Middle frontal gyrus (tissue), 1 donor: ENCODE measurements around the gene CFAP77.

Experiments
- DNase-seq: peaks from one replicate; pipeline ENCODE4 v3.0.0-alpha.2; 2015; ENCODE audit warnings: low spot score; ENCODE audit errors: extremely low spot score

Gene CFAP77

DNA sequence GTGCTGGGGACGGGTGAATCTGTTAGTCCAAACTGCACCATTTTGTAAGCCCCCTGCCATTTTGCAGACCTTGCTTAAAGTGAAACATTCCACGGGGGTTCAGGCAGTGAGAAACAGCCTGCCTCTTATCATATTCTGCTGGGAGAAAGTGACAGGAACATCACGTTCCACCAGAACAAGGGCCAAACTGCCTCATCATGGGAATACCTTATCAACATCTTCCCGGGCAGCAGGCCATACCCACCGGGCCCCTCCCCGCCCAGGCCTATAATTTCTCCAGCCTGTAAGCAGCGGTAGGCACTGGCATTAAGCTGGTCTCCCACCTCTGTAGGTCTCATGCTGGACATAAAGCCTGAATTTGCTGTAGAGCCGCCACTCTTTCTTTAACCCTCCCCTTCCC, 1.5 kb upstream of the CFAP77 start:
- no peak for DNase-seq

DNA sequence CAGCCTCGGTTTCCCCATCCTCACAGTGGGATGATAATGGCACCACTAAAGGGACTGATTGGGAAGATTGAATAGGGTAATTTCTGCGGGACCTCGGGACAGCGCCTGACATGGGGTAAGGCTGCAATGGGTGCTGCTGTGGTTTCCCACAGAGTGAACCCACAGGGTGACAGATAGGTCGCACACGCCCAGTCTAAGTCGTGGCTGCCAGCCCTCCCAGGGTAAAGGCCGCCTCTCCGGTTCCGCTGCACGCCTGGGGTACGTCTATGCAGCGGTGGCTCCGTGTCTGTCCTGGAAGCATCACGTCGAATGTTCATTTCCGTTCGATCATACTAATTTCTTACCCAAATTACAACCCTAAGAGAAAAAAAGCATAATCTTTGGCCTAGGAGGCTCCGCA, 631 bp downstream of the CFAP77 start:
- DNase-seq: no peak

DNA sequence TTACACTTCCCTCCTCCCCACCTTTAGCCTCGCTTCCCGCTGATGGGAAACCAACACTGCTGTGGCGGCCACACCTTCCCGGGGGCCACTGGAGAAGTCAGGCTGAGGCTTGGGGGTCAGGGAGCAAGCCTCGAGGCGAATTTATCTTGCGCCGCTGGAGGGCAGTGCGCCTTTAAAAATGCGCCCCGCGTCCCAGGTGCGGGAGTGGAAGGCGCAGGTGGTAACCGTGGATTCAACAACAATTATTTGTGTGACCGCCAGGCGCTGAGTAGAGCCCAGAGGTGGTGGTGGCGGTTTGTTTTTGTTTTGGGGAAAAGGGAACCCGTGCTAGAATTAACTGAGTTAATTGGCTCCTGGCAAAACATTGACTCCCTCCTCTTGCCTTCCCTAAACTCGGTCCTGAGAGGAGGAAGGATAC, 1.1 kb downstream of the CFAP77 start:
- no peak for DNase-seq

DNA sequence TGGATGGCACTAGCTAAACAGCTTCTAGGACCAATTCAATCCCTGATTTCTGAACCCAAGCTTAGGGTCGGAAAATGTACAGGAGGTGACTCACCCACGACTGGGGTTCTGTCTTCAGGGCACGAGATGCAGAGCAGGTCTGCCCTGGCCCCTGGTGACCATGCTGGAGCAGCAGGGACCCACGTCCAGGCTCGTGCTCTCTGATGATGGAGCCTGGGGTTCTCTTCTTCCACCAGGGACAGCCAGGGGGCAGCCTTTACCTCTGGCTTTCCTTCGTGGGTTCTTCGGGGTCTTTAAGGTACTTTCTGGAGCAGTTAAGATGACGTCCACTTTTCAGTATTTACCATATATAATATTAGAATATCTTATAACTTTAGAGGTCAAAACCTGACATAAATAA, 2.1 kb downstream of the CFAP77 start:
- DNase-seq: no peak

DNA sequence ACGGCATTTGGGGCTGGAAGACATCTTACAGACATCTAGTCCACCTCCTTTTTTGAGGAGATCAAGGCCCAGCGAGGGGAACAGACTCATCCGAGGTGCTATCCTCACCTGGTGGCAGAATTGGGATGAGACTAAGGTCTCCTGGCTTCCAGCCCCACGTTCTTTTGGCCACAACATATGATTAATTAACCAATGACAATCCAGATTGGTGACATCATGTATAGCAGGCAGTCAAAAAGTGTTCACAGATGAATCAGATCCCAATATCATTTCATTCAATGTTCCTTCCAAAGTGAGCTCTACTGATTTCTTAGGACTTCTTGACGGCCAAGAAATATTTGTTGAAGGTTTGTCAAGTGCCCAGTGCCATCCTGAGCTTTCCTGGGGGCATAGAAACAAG, 3.9 kb downstream of the CFAP77 start:
- DNase-seq: no peak

DNA sequence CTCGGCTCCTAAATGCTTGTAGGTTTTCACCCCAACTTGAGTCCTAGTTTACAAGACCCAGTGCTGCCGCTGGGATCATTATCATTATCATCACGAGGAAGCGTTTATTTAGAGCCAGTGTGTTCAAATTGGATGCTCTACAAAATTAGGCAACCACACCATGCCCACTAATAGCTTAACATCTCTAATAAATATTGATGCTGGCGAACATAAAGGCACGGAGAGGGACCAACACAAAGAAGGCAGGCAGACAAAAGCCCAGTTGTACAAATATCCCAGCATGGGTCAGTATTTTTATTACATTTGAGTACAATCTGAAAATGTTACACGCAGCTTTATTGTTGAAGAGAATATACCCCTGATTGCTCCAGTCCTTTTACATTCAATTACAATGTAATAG, 4.7 kb downstream of the CFAP77 start:
- no peak for DNase-seq

DNA sequence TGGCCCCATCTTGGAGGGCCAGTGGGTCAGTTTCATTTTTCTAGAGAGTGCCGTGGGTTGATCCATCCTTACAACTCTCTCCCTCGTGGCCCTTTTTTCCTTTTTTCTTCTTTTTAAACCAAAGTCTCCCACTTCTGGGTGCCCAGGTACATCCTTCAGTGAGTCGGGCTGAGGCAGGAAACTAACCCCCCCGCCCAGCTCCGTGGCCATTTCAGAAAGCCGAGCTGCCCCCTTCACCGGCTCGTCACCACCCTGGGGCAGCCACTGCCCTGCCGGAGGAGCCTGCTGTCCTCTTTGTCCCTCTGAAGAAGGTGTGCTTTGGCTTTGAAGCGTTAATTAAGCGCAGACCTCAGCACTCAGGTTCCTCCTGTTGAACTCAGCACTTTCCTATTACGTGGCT, 5.2 kb downstream of the CFAP77 start:
- no peak for DNase-seq

DNA sequence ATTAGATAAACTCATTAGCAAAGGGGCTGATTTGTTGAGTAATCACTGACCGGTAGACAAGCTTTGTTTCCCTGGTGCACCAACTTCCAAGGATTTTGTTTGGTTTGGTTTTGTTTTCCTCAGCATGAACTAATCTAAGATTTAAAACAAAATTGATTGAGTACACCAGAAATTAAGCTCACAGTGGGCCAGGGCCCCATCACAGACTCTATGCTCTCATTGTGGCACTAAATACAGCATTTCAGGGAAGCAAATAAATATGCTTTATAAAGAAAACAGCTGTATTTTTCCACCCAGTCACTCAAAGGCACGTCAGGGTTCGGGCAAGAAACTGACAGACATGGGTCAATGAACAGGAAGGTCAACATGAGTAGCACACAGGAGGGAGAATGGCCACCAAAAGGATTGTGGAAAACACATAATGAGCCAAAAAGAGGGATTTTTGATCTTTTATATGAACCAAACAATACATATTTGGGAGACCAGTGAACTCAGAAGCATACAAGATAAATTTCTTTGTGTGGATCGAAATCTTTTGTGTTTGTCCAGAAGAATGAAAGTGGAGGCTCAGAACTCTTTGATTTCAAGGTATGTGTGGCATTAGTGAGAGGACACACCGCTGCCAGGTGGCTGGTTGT, 8.8 kb downstream of the CFAP77 start:
- DNase-seq: no peak

DNA sequence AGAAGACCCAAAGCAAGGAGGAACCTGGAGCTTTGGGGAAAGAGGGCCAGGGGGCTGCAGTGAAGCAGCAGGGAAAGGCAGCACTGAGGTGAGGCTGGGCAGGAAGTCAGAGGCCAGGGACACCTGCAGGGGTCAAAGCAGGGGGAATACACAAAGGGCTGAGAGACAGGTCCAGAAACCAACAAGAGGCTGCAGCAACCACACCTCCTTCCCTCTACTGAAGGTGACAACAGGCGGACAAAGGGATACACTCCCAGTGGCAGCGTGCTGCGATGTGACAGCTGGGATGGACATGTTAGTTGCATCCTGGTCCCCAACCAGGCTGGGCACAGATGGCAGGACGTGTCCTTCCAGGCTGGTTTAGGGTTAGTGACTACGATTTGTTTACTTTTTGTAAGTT, 12.6 kb downstream of the CFAP77 start:
- DNase-seq: no peak

DNA sequence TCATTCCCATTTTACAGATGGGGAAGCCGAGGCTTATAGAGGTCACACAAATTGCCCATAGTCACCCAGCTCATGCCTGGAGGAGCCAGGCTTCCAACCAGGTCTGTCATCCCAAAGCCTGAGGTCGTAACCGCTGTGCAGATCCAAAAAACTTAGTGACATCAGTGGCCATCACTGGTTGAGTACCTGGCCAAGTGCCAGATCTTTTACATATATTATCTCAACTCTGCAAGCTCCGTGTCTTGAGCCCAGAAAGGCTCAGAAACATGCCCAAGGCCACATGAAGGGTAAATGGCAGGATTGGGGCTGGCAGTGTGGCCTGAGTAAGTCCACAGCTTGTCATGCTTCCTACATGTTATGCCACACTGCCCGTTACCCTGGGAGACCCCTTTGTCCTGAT, 13.5 kb downstream of the CFAP77 start:
- DNase-seq: no peak

DNA sequence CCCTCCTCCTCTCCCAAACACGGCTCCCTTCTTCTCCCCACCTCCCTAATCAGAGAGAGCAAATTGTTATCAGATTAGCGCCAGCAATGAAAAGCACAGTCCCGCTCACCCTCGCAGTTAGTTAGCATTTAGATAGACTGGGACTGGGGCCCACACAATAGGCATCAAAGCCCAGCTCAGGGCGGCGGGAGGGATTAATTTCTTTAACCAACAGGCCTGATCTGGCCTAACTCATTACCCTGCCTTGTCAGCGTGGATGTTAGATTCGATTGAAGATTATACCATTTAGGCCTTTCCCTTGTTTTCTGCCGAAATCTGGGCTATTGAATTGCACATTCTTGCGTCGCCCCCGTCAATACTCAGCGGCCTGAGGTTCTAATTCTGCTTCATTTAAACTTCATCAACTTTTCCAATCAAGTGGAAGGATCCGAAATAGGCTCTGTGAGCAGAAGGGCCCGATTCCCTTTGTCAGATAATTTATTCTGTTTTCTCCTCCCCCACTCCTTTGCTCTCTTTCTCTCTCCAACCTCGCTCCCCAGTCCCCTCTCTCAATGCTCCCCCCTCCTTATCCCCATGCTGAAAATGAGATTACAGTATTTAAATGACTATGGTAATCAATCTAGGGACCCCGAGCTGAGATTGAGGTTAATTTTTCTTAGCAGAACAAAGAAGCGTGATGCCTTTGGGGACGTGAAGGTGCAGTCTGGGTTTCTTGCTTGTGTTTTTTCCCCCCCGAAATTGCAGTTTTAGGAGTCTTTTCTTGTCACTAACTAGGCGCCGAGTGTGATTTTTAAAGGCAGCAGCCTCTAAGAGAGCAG, 15.1 kb downstream of the CFAP77 start:
- DNase-seq: no peak

DNA sequence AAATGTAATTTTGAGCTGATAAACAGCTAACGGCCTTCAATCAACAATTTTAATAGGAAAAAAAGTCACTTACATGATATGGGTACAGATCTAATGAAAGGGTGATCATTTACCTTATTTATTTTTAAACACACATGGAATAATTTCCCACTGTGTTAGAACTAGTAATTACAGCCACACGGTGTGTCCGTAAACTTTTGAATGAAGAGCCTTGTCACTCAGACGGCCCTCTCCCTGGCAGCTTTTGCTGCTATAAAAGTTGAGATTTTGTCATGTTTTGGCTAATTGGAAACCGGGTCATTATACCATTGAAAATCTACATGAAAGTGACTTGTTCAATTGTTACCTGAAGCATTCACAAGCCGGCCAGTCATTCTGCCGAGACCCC, 15.7 kb downstream of the CFAP77 start:
- no peak for DNase-seq

DNA sequence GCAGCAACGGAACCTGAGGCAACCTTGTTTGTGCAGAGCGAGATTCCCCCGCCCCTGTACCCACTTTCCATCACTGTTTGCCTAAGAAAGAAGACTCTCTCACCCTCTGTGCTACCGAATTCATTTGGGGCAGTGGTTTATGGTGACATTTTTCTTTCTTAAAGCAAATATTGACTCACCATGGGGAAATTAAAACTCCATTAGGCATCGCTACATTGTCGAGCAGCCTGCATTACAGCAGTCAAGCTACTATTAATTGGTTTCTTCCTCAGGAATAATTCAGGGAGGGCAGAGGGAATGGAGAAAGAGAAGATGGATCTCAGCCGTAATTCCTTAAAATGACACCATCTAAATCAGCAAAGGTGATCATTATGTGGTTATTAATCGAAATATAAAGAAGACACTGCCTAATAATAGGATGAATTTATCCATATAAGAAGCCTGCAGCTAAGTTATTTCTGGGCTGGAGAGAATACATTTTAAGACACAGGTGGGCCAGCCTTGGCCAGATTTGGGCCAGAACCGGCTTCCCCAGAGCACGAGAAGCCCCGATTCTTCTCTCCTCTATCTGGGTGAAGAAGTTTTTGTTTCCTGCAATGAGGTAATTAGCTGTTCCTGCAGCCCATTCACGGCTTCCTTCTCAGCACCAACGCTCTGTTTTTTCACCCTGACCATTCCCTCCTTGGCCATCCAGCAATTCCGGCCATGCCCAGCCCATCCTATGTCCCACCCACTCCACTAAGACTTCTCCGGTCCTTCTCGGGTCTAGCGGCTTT, 16.8 kb downstream of the CFAP77 start:
- DNase-seq: no peak

DNA sequence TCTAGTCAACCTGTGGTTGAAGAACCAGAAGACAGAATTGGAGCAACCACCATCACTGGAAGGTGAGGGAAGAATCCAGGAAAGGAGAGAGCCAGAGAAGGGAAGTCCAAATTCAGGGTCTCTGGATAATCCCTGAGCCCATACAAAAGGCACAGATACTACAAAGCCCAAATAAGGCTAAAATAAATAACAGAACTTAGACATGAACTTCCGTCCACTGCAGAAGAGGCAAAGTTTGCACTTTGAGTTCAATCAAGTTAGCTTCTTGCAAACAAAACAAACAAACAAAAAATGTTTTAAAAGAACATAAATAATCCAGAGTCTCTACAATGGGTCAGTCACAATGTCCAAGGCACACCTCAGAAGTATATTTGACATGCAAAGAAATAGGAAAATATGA, 21.0 kb downstream of the CFAP77 start:
- DNase-seq: no peak

DNA sequence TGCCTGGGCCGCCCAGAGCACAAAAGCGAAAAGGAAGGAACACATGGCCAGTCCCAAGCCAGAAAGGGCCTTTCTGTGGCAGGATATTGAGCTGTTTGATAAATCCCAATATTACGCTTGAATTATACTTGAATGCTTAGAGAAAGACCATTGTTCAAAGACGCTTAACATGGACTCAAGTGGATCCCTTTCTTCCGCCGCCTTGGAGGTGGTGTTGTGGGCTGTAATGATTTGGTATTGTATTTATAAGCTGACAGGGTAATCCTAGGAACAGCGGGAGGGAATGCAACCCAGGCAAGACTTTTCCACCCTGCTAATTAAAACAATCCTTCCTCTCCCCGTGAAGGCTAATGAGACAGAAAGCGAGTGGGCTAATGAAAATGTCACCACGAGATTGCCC, 24.9 kb downstream of the CFAP77 start:
- DNase-seq: no peak

DNA sequence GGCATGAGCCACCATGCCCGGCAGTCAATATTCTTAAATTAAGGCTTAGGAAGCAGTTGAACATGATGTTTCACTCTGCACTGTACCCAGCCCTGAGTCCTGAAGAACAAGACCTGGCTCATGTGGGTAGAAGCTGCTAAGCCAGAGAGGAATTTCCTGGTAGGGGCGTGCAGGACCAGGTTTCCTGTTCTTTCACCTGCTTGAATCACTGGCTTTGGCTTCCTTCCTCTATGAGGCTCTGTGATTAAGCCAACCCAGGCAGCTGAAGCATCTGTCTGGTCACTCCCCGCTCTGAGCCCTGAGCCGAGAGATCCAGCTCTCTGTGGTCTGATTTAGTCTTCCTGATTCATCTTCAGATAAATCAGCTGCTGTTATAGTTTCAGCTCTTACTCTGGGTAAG, 29.1 kb downstream of the CFAP77 start:
- DNase-seq: no peak

DNA sequence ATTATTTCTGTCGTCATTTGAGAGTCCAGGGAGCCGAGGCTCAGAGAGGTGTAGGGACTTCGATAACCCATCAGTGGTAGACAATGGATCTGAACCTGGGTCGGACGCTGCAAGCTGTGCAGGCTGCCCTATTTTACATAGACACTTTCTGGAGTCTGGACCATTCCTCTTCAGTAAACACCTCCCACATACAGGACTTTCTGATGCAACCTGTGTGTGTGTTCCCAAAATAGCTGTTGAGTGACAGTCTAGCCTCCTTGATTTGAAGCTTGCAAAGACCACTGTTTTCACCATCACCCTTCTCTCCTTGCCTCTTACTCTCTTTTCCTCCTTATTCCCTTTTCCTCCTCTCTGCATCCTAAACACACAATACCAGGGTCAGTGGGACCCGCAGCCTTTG, 30.7 kb downstream of the CFAP77 start:
- DNase-seq: no peak

DNA sequence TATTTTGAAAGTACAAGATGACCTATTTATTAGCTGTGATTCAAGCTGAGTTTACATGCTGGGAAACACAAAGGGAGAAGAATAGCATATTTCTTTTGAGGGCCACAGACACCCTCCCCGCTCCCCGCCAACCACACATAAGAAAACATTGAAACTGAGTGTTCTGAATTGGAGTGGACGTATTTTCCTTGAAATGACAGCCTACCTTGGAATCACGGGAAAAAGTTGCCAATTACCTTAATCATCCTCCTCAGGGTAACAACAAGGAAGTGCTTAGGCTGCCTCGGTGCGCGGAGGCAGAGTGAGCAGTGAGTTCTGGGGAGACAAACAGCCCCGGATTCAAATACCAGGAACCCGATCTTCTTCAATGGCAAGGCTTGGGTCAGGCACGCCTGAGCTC, 31.4 kb downstream of the CFAP77 start:
- DNase-seq: no peak

DNA sequence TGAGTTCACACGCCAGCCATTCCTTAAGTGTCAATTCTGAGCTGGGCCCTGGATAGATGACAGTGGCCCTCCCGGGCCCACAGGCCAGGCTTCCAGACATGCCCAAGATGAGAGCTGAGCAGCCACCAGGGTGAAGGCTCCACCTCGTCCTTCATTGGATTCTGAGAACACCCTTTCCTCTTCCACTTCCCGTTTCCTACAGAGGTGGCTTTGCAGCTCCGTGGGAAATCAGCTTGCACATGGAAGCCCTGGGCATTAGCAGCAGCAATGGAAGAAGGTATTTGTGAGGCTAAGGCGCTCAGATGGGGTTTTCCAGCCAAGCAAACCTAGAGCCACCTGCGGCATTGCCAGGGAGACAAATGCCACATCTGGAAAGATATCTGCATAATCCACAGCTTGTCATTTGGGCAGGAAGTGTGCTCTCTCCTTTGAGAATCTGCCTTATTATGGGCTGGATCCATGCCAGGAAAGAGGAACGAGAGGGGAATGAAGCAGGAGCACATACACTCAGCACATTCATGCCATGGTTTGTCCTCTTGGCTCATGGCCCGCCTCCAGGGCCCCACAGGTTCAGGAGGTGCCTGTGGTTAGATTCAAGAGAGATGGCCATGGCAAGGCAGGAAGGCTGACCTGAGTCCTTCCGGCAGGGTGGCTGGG, 34.1 kb downstream of the CFAP77 start:
- no peak for DNase-seq

DNA sequence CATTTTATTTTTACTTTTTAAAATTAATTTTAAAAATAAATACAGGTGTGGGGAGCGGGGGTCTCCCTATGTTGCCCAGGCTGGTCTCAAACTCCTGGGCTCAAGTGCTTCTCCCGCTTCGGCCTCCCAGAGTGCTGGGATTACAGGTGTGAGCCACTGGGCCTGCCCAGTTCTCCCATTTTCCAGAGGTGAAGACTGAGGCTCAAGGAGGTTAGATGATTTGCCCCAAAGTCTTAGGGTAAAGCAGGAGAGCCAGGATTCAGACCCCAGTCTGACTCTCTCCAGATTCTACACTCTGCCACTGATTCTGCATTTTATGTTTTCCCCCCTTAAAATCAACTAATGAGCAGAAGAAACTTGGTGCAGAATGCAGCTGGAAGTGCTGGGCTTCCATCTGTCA, 36.9 kb downstream of the CFAP77 start:
- no peak for DNase-seq

DNA sequence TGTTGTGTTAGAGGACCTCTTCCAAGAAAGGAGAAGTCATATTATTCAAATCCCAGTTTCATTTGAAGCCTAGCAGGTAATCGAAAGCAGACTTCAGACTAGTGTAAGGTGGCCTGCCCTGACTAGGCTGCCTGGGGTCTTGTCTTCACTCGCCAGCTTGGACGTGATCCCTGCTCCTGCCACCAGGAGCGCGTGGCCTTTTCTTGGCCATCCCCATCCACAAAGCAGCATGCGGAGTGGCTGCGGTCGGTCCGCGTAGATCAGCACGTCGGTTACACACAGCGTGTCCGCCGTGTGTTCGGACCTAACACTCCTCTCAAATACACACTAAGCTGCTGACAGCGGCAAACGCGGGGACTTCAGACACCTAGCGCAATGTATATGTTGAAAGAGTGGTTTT, 37.3 kb downstream of the CFAP77 start:
- DNase-seq: no peak

DNA sequence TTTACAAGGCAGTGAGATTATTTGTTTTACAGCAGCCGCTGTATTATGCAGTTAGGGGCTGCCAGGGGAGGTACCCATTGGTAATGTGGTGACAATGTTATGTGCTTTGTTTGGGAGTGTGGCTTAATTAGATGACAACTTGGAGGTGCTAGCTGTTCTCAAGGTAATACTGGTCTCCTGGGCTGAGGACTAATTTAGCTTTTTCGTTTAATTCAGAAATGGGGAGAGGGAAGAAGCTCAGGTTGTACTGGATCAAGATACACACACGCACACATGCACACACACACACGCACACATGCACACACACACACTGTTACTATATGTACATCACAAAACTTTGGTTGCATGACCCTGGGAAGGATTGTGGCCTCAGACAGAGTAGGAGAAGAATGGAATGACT, 37.9 kb downstream of the CFAP77 start:
- no peak for DNase-seq
